Measurements from ENCODE around the gene ELL. TPM values are rescaled to one million over a fixed set of nuclear protein-coding genes. Genes with fewer than 3 reads are reported as not detected.

Gene ELL
- total RNA-seq, 1 experiment from 2014 or later = 17.0 TPM

GRCh38 chr19:18531485-18531884, 9.6 kb upstream of the ELL start:
- H3K27ac Mint-ChIP-seq = no peak overlapping the region

More at GRCh38 chr19:18531485-18531884, 9.6 kb upstream of the ELL start:
- Mint-ChIP-seq H3K9me3 (no peaks in the 10 kb centered on the region), H3K4me1 (no peaks in the 10 kb centered on the region), H3K4me3 (no peak overlapping the region), H3K36me3 (ENCODE audit: insufficient read depth in 1 of 3, low read depth in 3 of 3) (peaks cover 18 to 40% (median 38%) of the 10 kb centered on the region in 3 experiments), H3K27me3 (ENCODE audit: low read depth) (no peaks in the 10 kb centered on the region)
- Histone ChIP-seq H2BK20ac (ENCODE audit: low read depth, low read length, poor library complexity, severe bottlenecking) (no peak overlapping the region), H3K9ac (ENCODE audit: extremely low read depth, insufficient read length, low read length) (no peak overlapping the region), H2BK15ac (ENCODE audit: low read depth, low read length) (no peak overlapping the region), H3K79me2 (ENCODE audit: insufficient read depth, low read length) (no peaks in the 10 kb centered on the region), H4K91ac (ENCODE audit: insufficient read length, low read depth, low read length) (no peak overlapping the region), H4K20me1 (ENCODE audit: control insufficient read depth, insufficient read depth, insufficient read length) (no peaks in the 10 kb centered on the region), H4K8ac (replicated peaks; ENCODE audit: insufficient read length, low read depth, low read length) (no peak overlapping the region), H3K4ac (ENCODE audit: low read depth, low read length) (no peak overlapping the region), H2BK5ac (ENCODE audit: insufficient read length, low read length) (no peak overlapping the region), H2BK12ac (ENCODE audit: insufficient read length, low read depth, low read length) (no peak overlapping the region), H3K27ac (ENCODE audit: insufficient read length, low read depth, low read length) (no peak overlapping the region), H3K56ac (ENCODE audit: insufficient read length, low read depth, low read length) (no peak overlapping the region), H3T11ph (ENCODE audit: low read length) (no peak overlapping the region), H3K23ac (ENCODE audit: insufficient read length, low read depth, low read length) (no peak overlapping the region), H3K4me1 (ENCODE audit: insufficient read depth, low read length) (no peaks in the 10 kb centered on the region), H2BK120ac (ENCODE audit: low read depth, low read length, poor library complexity, severe bottlenecking) (no peak overlapping the region), H3K23me2 (ENCODE audit: insufficient read length, low read depth, low read length, poor library complexity, severe bottlenecking) (no peaks in the 10 kb centered on the region), H3K27me3 (ENCODE audit: insufficient read depth, low read length) (no peaks in the 10 kb centered on the region), H3K18ac (ENCODE audit: insufficient read length, low read depth, low read length) (no peak overlapping the region), H3K9me3 (ENCODE audit: control insufficient read depth, low read depth, low read length) (no peaks in the 10 kb centered on the region), H2AFZ (ENCODE audit: low read length) (no peak overlapping the region), H4K5ac (ENCODE audit: insufficient read length, low read depth, low read length) (no peak overlapping the region), H3K79me1 (ENCODE audit: insufficient read depth, low read depth, low read length, poor library complexity, severe bottlenecking) (no peaks in the 10 kb centered on the region), H3K4me2 (ENCODE audit: insufficient read depth, insufficient read length, low read length) (no peak overlapping the region), H3K14ac (ENCODE audit: insufficient read depth, low read length) (no peak overlapping the region), H2AK5ac (ENCODE audit: insufficient read length, low read length) (no peak overlapping the region)
- TF ChIP-seq CTCF (conservative IDR thresholded peaks at IDR 0.05) = no peak
- DNase-seq = no peak
- WGBS (ENCODE audit: extremely low coverage, insufficient read length, low lambda C conversion rate) = no CpG with 5 or more reads among the region's 9 CpGs
